Measurements from ENCODE around the gene IL1RN. TPM values are rescaled to one million over a fixed set of nuclear protein-coding genes. Genes with fewer than 3 reads are reported as not detected.
A peak's percentile ranks its signal among the peaks of the same experiment; 100 is the strongest.

IL1RN gene
- total and polyA plus RNA-seq, 10 of the 15 experiments (the other 5 are each of a cell fraction or from before 2014, with no cell fraction given), result 0.04 TPM; not detected in 7

- peak; percentile 32 to 46 (median 36); a peak in 5 of 6 replicates for TF ChIP-seq CTCF (IDR thresholded peaks at IDR 0.05 in 2 of 3, conservative IDR thresholded peaks at IDR 0.05 in 1 of 3; ENCODE audit: control insufficient read depth in 2 of 3, extremely low read depth in 1 of 3, insufficient read depth in 1 of 3, low read depth in 3 of 3, low read length in 3 of 3)
- TF ChIP-seq SMC3 (IDR thresholded peaks at IDR 0.05; ENCODE audit: borderline replicate concordance, low read length), result 0 out of 2 replicates have a peak, but pooled peaks have one; percentile 9
Observed at GRCh38 chr2:113174376-113174750, 47.0 kb downstream of the IL1RN start (continued).

GRCh38 chr2:113175042-113175628 lies 47.7 kb downstream of the IL1RN start:
- ChIA-PET SMC1A (ENCODE audit: uncharacterized antibody, unreplicated experiment) (interaction anchor here (0.9 to 4.2 kb wide), 17 partner anchors 8 to 265 kb away, joined by 3 to 52 read pairs (median 4); no protein-coding TSS in a partner anchor), RAD21 (ENCODE audit: unreplicated experiment) (interaction anchor here (0.8 to 3.8 kb wide), 11 partner anchors 9 to 214 kb away, joined by 3 to 75 read pairs (median 7); no protein-coding TSS in a partner anchor), POLR2A (interaction anchor here (0.6 to 2.0 kb wide), 8 partner anchors 9 to 60 kb away, joined by 3 to 11 read pairs (median 4); no protein-coding TSS in a partner anchor), CTCF (interaction anchor here (0.8 to 13.8 kb wide), 24 partner anchors 8 to 215 kb away, joined by 3 to 195 read pairs (median 4); no protein-coding TSS in a partner anchor)
- Histone ChIP-seq H3K9me3 (replicated peaks; ENCODE audit: control insufficient read depth, insufficient read depth, low read length) (no peaks in the 10 kb centered on the region; the same call in 1 of the 3 replicates), H3K4me3 (peak overlapping the region; percentile 95), H3K79me2 (ENCODE audit: control insufficient read depth, insufficient read depth, low read length) (peaks cover 66% of the 10 kb centered on the region), H3K9ac (ENCODE audit: control insufficient read depth, insufficient read depth, low read length) (peak overlapping the region; percentile 97), H3K4me2 (ENCODE audit: control insufficient read depth, insufficient read depth) (peak overlapping the region; percentile 86), H3K4me1 (ENCODE audit: control insufficient read depth, insufficient read depth, low read length) (peaks cover 38% of the 10 kb centered on the region), H4K20me1 (ENCODE audit: control insufficient read depth, insufficient read depth) (peaks cover 20% of the 10 kb centered on the region; the same call in 1 of the 2 replicates), H3K36me3 (ENCODE audit: control insufficient read depth in 2 of 2, insufficient read depth in 2 of 2, low read length in 1 of 2) (peaks cover 3 to 11% of the 10 kb centered on the region in 2 experiments), H3K27me3 (replicated peaks in 1 of 2; ENCODE audit: control insufficient read depth in 2 of 2, insufficient read depth in 2 of 2, low read length in 1 of 2) (no peaks in the 10 kb centered on the region), H3K27ac (ENCODE audit: control insufficient read depth, insufficient read depth) (peak overlapping the region; percentile 96), H2AFZ (ENCODE audit: control insufficient read depth, low read depth, low read length) (no peak overlapping the region)
- intact Hi-C loops (cut with micrococcal nuclease; ENCODE audit: unreplicated experiment) (loop anchor here (1.0 kb wide), 1 partner anchor 37 kb away; no protein-coding TSS in a partner anchor), in situ Hi-C loops (cut with MboI) (no loop called here)
- 1% methylated on average over 8 of the region's 8 CpGs for WGBS (ENCODE audit: insufficient coverage, insufficient replicate concordance, low lambda C conversion rate, missing lambda C conversion rate)
- DNase-seq (ENCODE audit: low read depth, low spot score) (peak; percentile 87), FAIRE-seq (peak; percentile 85), ATAC-seq (peak; percentile 77)
- BruUV-seq (replicated peaks), result no TSS peak
- TF ChIP-seq FOXK2 (IDR thresholded peaks at IDR 0.05) (no peak), BACH1 (IDR thresholded peaks at IDR 0.05; ENCODE audit: borderline replicate concordance) (no peak; the same call in 1 of the 2 replicates), JUND (IDR thresholded peaks at IDR 0.05; ENCODE audit: low read depth, low read length) (peak; percentile 37; the same call in 1 of the 2 replicates), TARDBP (IDR thresholded peaks at IDR 0.05; ENCODE audit: borderline replicate concordance) (no peak; the same call in 1 of the 2 replicates), NFIC (IDR thresholded peaks at IDR 0.05; ENCODE audit: low read depth, low read length) (peak; percentile 89), NR2F1 (conservative IDR thresholded peaks at IDR 0.05) (peak; percentile 56; the same call in 1 of the 2 replicates), ZZZ3 (IDR thresholded peaks at IDR 0.05; ENCODE audit: control insufficient read depth, insufficient read length, low read depth) (no peak), RAD51 (IDR thresholded peaks at IDR 0.05) (no peak), ESRRA (IDR thresholded peaks at IDR 0.05; ENCODE audit: low read length) (no peak), KAT2A (conservative IDR thresholded peaks at IDR 0.05; ENCODE audit: control insufficient read depth, low read depth, low read length) (no peak), CBX5 (IDR thresholded peaks at IDR 0.05; ENCODE audit: low read depth) (peak; percentile 73; the same call in 1 of the 2 replicates), CEBPZ (IDR thresholded peaks at IDR 0.05; ENCODE audit: low read depth, low read length) (0 out of 2 replicates have a peak, but pooled peaks have one; percentile 17), ZNF207 (IDR thresholded peaks at IDR 0.05; ENCODE audit: borderline replicate concordance) (no peak), MYC (IDR thresholded peaks at IDR 0.05; ENCODE audit: insufficient read depth, insufficient read length, insufficient replicate concordance, low read length, severe bottlenecking) (no peak), CREB1 (IDR thresholded peaks at IDR 0.05; ENCODE audit: low read depth) (peak; percentile 84)

Measured in GM12878 (cell line).